K562 (cell line): ENCODE results near the gene CD248. TPM values are rescaled to one million over a fixed set of nuclear protein-coding genes. Genes with fewer than 3 reads are reported as not detected.
A peak's percentile ranks its signal among the peaks of the same experiment; 100 is the strongest.

ENCODE experiments used
- ATAC-seq: fragments of 200-7000 bp; cut with Tn5 transposase; 3 replicates; pipeline ENCODE4 v1.9.1; 2020; ENCODE audit warnings: moderate library complexity
- BruUV-seq: library from RNA; stranded (reverse); fragments of 400-500 nt; replicated peaks from 2 replicates; lab custom pipeline; 2021; lab: Mats Ljungman, UMichigan
- CTCF ChIA-PET: fragments of 300-600 bp; formaldehyde crosslinking; extraction: SDS; loops from one replicate; lab custom pipeline; 2021; ENCODE audit warnings: low intra/inter-chr PET ratio; lab: Yijun Ruan, JAX
- POLR2A ChIA-PET: fragments of 300-600, 350-650 bp; sonication (Branson Sonifier 250); formaldehyde crosslinking; extraction: SDS; loops from one replicate; lab custom pipeline; 2021; ENCODE audit warnings: antibody characterized with exemption, inconsistent platforms; lab: Yijun Ruan, JAX
- DNase-seq, 4 experiments: peaks; one replicate each; pipeline versions ENCODE4 v3.0.0 to v3.0.0-alpha.2; 2011 to 2018; ENCODE audit warnings: low spot score in 3 of 4, mixed read lengths in 3 of 4; ENCODE audit errors: extremely low read depth in 1 of 4
- FAIRE-seq: peaks from 2 replicates; lab custom pipeline; 2011; peaks lifted over from hg19 to GRCh38; lab: Jason Lieb, UNC
- H2AFZ ChIP-seq: 2 replicates; pipeline ENCODE4 v1.6.0; 2011; ENCODE audit warnings: low read depth, low read length, control low read depth, inconsistent platforms
- H3K27ac ChIP-seq: fragments of 200-600 bp; 3 replicates; pipeline ENCODE4 v1.8.0; 2011; ENCODE audit warnings: low read depth, mild to moderate bottlenecking, control low read depth, inconsistent platforms, low read length, moderate library complexity, mixed read lengths; ENCODE audit errors: extremely low read depth
- H3K27me3 ChIP-seq, 2 experiments: fragments of 300-600 bp in 1 of 2; 2 replicates in 1 of 2; 3 replicates in 1 of 2; pipeline versions ENCODE4 v1.6.0 to v1.8.0; 2011; ENCODE audit warnings: inconsistent platforms in 2 of 2, low read length in 2 of 2, mild to moderate bottlenecking in 1 of 2, mixed read lengths in 1 of 2, moderate library complexity in 1 of 2; ENCODE audit not compliant: control insufficient read depth in 2 of 2, insufficient read depth in 2 of 2
- H3K36me3 ChIP-seq: fragments of 300-600 bp; 3 replicates; pipeline ENCODE4 v1.8.0; 2011; ENCODE audit warnings: mild to moderate bottlenecking, low read length, inconsistent platforms; ENCODE audit not compliant: control insufficient read depth, insufficient read depth
- H3K4me1 ChIP-seq, 2 experiments: fragments of 200-600 bp in 1 of 2; replicated peaks in 1 of 2; 2 replicates in 1 of 2; 3 replicates in 1 of 2; pipeline versions ENCODE4 v1.5.1 to v1.8.0; 2011; ENCODE audit warnings: inconsistent platforms in 2 of 2, low read length in 2 of 2, mild to moderate bottlenecking in 1 of 2, mixed read lengths in 1 of 2, moderate library complexity in 1 of 2; ENCODE audit not compliant: control insufficient read depth in 2 of 2, insufficient read depth in 2 of 2
- H3K4me2 ChIP-seq: 2 replicates; pipeline ENCODE4 v1.6.1; 2011; ENCODE audit warnings: low read length, control low read depth, inconsistent platforms, mixed read lengths; ENCODE audit not compliant: insufficient read depth
- H3K4me3 ChIP-seq: fragments of 200-600 bp; sonication (generic), shearing (Covaris generic); 2 replicates; pipeline ENCODE4 v1.5.1; 2016; ENCODE audit warnings: control low read depth, inconsistent platforms
- H3K79me2 ChIP-seq: fragments of 200-600 bp; 3 replicates; pipeline ENCODE4 v1.8.0; 2011; ENCODE audit warnings: low read length, inconsistent platforms; ENCODE audit not compliant: control insufficient read depth, insufficient read depth
- H3K9ac ChIP-seq, 2 experiments: 2 replicates each; pipeline versions ENCODE4 v1.6.0 to v1.6.1; 2011; ENCODE audit warnings: low read depth in 2 of 2, low read length in 2 of 2, control low read depth in 1 of 2, inconsistent platforms in 1 of 2, mild to moderate bottlenecking in 1 of 2, mixed read lengths in 1 of 2; ENCODE audit not compliant: insufficient read depth in 1 of 2
- H3K9me1 ChIP-seq: one replicate; pipeline ENCODE4 v1.6.0; 2011; ENCODE audit warnings: inconsistent platforms, mild to moderate bottlenecking, low read length, moderate library complexity; ENCODE audit not compliant: control insufficient read depth, insufficient read depth
- H3K9me3 ChIP-seq: replicated peaks from 2 replicates; pipeline ENCODE4 v1.5.1; 2011; ENCODE audit warnings: low read depth, low read length, inconsistent platforms; ENCODE audit not compliant: control insufficient read depth, insufficient read depth
- H4K20me1 ChIP-seq: replicated peaks from 2 replicates; pipeline ENCODE4 v1.6.1; 2011; ENCODE audit warnings: low read length, inconsistent platforms, mixed read lengths; ENCODE audit not compliant: control insufficient read depth, insufficient read depth
- ATF1 ChIP-seq, 2 experiments: fragments of 450-650 bp in 1 of 2; IDR thresholded peaks; 2 replicates each; pipeline ENCODE4 v1.6.1; 2016; ENCODE audit warnings: missing compliant biosample characterization in 1 of 2, missing genetic modification characterization in 1 of 2
- C11orf30 ChIP-seq: fragments of 450-650 bp; IDR thresholded peaks from 2 replicates; pipeline ENCODE4 v1.6.1; 2016; ENCODE audit warnings: low read depth, mild to moderate bottlenecking
- CREB3L1 ChIP-seq: fragments of 450-650 bp; IDR thresholded peaks from 2 replicates; pipeline ENCODE4 v1.6.1; 2014; ENCODE audit warnings: low read depth, mild to moderate bottlenecking, moderate library complexity, borderline replicate concordance
- EGR1 ChIP-seq: fragments of 450-650 bp; conservative IDR thresholded peaks from 2 replicates; pipeline ENCODE4 v1.6.1; 2017; ENCODE audit warnings: mild to moderate bottlenecking
- ERF ChIP-seq: fragments of 450-650 bp; formaldehyde crosslinking; IDR thresholded peaks from 2 replicates; pipeline ENCODE4 v1.4.0; 2020; ENCODE audit warnings: mild to moderate bottlenecking, mixed read lengths
- RBM34 ChIP-seq: fragments of 200-400 bp; formaldehyde crosslinking; IDR thresholded peaks from 2 replicates; pipeline ENCODE4 v1.6.1; 2018; ENCODE audit warnings: low read length, borderline replicate concordance; ENCODE audit not compliant: insufficient read depth
- RCOR1 ChIP-seq, 2 experiments: IDR thresholded peaks; 2 replicates each; pipeline ENCODE4 v1.6.1; 2012; ENCODE audit warnings: low read depth in 2 of 2, low read length in 2 of 2, borderline replicate concordance in 1 of 2, improper control_type of control experiment in 1 of 2
- WGBS: fragments of 100-300 bp; shearing (Covaris generic); methylation state at CpG from one replicate; pipeline ENCODE4 v1.1.6; 2016; ENCODE audit warnings: low coverage, mixed read lengths; ENCODE audit not compliant: insufficient coverage; ENCODE audit errors: missing lambda C conversion rate; 5-methylcytosine and 5-hydroxymethylcytosine counted together
- in situ Hi-C: fragments of 300-500 bp; cut with MboI; formaldehyde crosslinking; loops from 4 replicates; pipeline ENCODE4 v1.15.0; 2018; ENCODE audit warnings: inconsistent platforms, mixed read lengths
- intact Hi-C: fragments of 100-400 bp; cut with micrococcal nuclease; formaldehyde crosslinking; loops from 2 replicates; pipeline ENCODE4 v1.14.2; 2022
- polyA plus RNA-seq, 8 experiments: library from polyadenylated mRNA; depleted of rRNA in 4 of 8; stranded (reverse) in 5 of 8; unstranded in 3 of 8; fragments of >200 nt; fragmentation: Nextera tagmentation in 2 of 8; fragmentation: Illumina TruSeq in 1 of 8; extraction: Ambion mirVana in 2 of 8; extraction: Trizol in 1 of 8; gene quantifications; 2 replicates each; pipeline versions ENCODE4 v1.2.1 to v1.2.3, GENCODE V29; 2011 to 2014; ENCODE audit warnings: inconsistent platforms in 1 of 8, missing spikeins in 1 of 8
- total RNA-seq, 7 experiments: library from RNA; depleted of rRNA in 6 of 7; stranded (reverse); fragments of >200 nt in 6 of 7; fragmentation: Illumina TruSeq in 2 of 7; extraction: Trizol in 2 of 7; gene quantifications; 2 replicates each; pipeline versions ENCODE4 v1.2.1 to v1.2.3, GENCODE V29; 2011 to 2021; ENCODE audit warnings: low replicate concordance in 1 of 7
- TF ChIP-seq, protein P1 (sequence below), 2 experiments: fragments of 450-650 bp in 1 of 2; sonication (generic) in 1 of 2; formaldehyde crosslinking; conservative IDR thresholded peaks; 2 replicates each; pipeline versions ENCODE4 v1.4.0 to v1.8.1; 2020 to 2022; ENCODE audit warnings: mild to moderate bottlenecking in 1 of 2, missing genetic modification reagents in 1 of 2
- TF ChIP-seq, protein P2 (sequence below): fragments of 450-650 bp; IDR thresholded peaks from 2 replicates; pipeline ENCODE4 v1.6.1; 2016; ENCODE audit warnings: antibody characterized with exemption

The CD248 gene
- total and polyA plus RNA-seq, 9 of the 15 experiments (the other 6 are each of a cell fraction or from before 2014, with no cell fraction given): 0.09 TPM; not detected in 8

- Histone ChIP-seq H3K79me2 (no peaks in the 10 kb centered on the region), H3K9ac (peak overlapping the region in 1 of 2 experiments; percentile 55; a peak in 2 of 4 replicates), H4K20me1 (no peaks in the 10 kb centered on the region), H3K27ac (no peak overlapping the region), H3K9me3 (no peaks in the 10 kb centered on the region), H2AFZ (no peak overlapping the region), H3K36me3 (no peaks in the 10 kb centered on the region), H3K4me3 (no peak overlapping the region), H3K4me2 (no peak overlapping the region), H3K9me1 (peaks cover 4% of the 10 kb centered on the region), H3K4me1 (peaks cover 12 to 49% of the 10 kb centered on the region in 2 experiments; a peak in 4 of 5 replicates), H3K27me3 (no peaks in the 10 kb centered on the region)
- BruUV-seq: no TSS peak
- intact Hi-C loops: no loop called here
- 32% methylated on average over 8 of the region's 10 CpGs for WGBS
- TF ChIP-seq C11orf30 (0 out of 2 replicates have a peak, but pooled peaks have one; percentile 7), CREB3L1 (no peak)
- in situ Hi-C loops: loop anchor here (5.0 kb wide), 1 partner anchor 107 kb away; no protein-coding TSS in a partner anchor
- FAIRE-seq (no peak), ATAC-seq (no peak), DNase-seq (no peak)
- ChIA-PET CTCF (no interaction called here), POLR2A (no interaction called here)
These were observed 7.8 kb upstream of the CD248 start for GRCh38 chr11:66324664-66325063.

GRCh38 chr11:66323684-66324083 lies 6.8 kb upstream of the CD248 start:
- no peak overlapping the region for H3K27ac ChIP-seq
- 25% methylated on average over 1 of the region's 1 CpG for WGBS
- ATAC-seq: no peak
- CTCF ChIA-PET: no interaction called here
- H3K9ac ChIP-seq: no peak overlapping the region
- H3K79me2 ChIP-seq: no peaks in the 10 kb centered on the region
- H3K9me1 ChIP-seq: peaks cover 4% of the 10 kb centered on the region
- in situ Hi-C loops: no loop called here
- H3K4me3 ChIP-seq: no peak overlapping the region
- POLR2A ChIA-PET: interaction anchor here (0.7 kb wide), 1 partner anchor 19 kb away, joined by 3 read pairs; no protein-coding TSS in a partner anchor
- intact Hi-C loops: no loop called here
- H3K36me3 ChIP-seq: no peaks in the 10 kb centered on the region
- H3K9me3 ChIP-seq: no peaks in the 10 kb centered on the region
- no peaks in the 10 kb centered on the region for H4K20me1 ChIP-seq
- DNase-seq: no peak
- no TSS peak for BruUV-seq
- FAIRE-seq: no peak
- no peak overlapping the region for H2AFZ ChIP-seq
- no peak overlapping the region for H3K4me2 ChIP-seq
- no peaks in the 10 kb centered on the region for H3K27me3 ChIP-seq
- H3K4me1 ChIP-seq: peaks cover 11 to 48% of the 10 kb centered on the region in 2 experiments; a peak in 4 of 5 replicates
- TF ChIP-seq ATF1 (CRISPR knock-in tag; IDR thresholded peaks at IDR 0.05) (no peak), ATF1 (tag; IDR thresholded peaks at IDR 0.05) (no peak), RCOR1 (IDR thresholded peaks at IDR 0.05; ENCODE audit: borderline replicate concordance in 1 of 2, low read depth in 2 of 2, low read length in 2 of 2) (no peak), RBM34 (no peak), EGR1 (peak; percentile 24; the same call in 1 of the 2 replicates), ERF (CRISPR knock-in tag) (no peak)
- TF ChIP-seq, protein P1, sequence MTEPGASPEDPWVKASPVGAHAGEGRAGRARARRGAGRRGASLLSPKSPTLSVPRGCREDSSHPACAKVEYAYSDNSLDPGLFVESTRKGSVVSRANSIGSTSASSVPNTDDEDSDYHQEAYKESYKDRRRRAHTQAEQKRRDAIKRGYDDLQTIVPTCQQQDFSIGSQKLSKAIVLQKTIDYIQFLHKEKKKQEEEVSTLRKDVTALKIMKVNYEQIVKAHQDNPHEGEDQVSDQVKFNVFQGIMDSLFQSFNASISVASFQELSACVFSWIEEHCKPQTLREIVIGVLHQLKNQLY (CRISPR knock-in tag; conservative IDR thresholded peaks at IDR 0.05): no peak
- TF ChIP-seq, protein P2, sequence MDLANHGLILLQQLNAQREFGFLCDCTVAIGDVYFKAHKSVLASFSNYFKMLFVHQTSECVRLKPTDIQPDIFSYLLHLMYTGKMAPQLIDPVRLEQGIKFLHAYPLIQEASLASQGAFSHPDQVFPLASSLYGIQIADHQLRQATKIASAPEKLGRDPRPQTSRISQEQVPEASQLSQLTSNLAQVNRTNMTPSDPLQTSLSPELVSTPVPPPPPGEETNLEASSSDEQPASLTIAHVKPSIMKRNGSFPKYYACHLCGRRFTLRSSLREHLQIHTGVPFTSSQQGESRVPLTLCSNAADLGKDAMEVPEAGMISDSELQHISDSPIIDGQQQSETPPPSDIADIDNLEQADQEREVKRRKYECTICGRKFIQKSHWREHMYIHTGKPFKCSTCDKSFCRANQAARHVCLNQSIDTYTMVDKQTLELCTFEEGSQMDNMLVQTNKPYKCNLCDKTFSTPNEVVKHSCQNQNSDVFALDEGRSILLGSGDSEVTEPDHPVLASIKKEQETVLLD: no peak
